HG03066 (cell line): ENCODE data around the gene CDC25B.

Experiments used
- ATAC-seq: cut with Tn5 transposase; IDR thresholded peaks from one replicate; pipeline ENCODE4 v1.9.1; 2021; ENCODE audit warnings: low read depth; ENCODE audit not compliant: unreplicated experiment

CDC25B gene

DNA sequence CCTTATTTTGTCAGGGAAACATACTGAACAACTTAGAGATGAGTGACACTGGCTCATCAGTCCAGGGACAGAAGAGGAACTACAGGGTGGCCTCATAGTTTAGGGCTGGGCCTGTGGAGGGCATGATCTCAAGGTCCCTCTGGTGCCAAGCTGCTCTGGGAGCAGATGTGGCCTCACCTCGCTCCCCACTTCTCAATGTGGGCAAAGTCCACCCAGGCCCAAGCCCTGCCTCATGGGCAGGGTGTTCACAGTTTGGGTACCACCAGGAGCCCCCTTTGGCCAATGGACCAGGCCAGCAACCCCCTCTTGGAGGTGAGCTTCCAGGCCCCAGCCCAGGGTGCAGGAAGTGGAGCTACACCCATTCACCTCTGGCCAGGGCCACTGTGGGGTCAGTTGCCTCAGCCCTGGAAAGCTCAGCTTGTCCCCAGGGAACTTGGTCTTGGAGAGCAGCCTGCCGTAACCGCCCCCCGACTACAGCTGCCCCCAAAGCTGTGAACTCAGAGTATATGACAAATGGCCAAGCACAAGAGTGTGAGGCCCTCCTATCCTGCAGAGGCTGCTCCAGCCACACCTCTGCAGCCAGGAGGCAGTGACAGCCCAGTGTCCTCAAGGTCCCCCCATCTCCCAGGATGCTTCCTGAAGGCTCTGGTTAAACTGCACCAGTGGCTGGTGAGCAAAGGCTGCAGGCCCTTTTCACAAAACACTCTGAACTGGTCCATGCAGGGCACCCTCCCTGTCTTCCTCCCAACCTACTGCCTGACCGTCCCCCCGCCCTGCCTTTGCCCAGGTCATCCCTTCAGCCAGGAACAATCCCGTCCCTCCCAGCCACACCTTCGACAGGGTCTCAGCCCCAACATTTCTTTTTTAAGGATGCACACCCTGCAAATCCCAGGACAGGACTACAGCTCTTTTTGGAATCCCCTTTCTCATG, 32.2 kb upstream of the CDC25B start:
- no peak for ATAC-seq

DNA sequence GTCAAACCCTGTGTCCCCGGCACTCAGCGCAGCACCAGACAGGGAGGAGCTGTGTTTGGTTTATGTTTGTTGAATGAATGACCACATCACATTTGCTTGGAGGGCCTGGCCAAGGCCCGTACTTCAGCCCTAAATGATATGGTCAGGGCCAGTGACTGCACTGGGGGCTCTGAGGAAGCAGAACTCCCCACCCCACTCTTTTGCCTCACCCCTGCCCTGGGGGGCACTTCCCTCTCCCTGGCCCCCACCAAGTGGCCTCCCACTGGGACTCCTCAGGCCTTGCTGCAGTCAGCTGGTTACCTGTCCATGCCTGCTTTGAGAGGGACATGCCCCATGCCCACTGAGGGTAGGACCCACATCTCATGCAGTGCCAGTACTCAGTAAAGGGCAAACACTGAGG, 31.5 kb upstream of the CDC25B start:
- no peak for ATAC-seq

DNA sequence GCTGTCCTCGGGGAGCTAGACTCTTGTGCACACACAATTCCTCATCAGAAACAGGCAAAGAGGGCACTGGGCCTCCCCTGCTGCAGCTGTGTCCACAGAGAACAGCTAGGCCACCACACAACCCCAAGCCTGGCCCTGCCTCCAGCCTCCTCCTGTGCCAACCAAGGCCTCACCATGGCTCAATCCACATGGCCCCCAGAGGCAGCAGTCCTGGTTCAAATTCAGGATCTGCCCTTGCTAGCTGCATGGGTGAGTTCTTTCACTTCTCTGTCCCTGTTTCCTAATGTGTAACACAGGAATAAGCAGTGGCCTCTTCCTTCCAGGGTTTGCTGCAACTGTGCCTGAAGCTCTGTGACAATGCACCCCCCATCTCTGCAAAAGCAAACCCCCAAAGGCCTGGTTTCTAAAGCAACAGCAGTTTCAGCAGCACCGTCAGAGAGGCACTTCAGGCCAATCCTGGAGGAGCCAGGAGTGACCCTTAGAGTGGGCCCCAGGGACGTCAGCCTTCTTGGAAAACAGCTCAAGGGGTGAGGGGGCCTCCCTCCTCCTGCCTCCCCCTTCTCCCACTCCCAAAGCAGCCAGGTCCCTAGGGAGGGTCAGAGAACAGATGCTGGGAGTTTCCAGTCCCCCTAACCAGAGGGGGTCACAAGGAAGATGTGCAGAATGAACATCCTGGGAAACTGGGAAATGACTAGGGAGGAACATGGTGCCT, 30.8 kb upstream of the CDC25B start:
- ATAC-seq = no peak

DNA sequence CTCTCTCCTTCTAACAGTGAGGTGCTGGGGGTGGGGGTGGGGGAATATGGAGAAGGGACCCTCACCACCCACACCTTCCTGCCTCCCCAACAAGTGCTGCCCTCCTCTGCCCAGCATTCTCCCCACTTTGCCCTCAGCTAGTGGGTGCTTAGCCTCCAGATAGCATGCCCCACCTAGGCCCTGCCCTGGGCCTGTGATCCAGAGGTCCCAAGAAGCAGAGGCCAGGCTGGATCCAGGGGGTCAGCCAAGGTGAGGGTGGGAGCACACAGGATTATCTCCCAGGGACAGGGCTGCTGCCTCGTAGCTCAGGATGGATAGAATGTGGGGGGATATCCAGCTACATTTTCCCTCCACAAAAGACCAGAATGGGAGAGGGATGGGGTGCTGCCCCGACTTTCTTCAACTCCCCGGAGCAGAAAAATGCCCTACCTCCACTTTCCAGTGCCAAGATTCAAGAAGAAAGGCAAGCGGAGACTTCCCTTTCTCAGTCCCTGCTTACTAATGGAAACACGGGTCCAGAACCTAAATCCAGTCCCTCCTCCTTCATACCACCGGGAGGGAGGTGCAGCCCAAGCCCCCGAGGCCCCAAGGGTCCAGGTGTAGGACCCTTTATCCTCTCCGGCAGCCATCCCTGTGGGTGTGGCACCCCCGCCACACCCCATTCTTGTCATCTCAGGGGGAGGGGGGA, 29.5 kb upstream of the CDC25B start:
- no peak for ATAC-seq

DNA sequence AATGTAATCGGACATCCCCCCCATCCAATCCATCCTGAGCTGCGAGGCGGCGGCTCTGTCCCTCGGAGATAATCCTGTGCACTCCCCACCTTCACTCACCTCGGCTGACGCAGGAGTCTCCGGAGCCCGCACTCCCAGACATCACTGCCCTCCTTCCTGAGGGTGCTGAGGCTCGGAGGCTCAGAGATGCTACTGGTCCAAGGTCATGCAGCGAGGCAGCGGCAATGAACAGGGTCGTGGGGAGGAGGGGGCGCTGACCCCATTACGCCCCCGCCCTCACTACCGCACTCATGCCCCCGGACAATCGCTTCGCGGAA, 29.0 kb upstream of the CDC25B start:
- no peak for ATAC-seq

DNA sequence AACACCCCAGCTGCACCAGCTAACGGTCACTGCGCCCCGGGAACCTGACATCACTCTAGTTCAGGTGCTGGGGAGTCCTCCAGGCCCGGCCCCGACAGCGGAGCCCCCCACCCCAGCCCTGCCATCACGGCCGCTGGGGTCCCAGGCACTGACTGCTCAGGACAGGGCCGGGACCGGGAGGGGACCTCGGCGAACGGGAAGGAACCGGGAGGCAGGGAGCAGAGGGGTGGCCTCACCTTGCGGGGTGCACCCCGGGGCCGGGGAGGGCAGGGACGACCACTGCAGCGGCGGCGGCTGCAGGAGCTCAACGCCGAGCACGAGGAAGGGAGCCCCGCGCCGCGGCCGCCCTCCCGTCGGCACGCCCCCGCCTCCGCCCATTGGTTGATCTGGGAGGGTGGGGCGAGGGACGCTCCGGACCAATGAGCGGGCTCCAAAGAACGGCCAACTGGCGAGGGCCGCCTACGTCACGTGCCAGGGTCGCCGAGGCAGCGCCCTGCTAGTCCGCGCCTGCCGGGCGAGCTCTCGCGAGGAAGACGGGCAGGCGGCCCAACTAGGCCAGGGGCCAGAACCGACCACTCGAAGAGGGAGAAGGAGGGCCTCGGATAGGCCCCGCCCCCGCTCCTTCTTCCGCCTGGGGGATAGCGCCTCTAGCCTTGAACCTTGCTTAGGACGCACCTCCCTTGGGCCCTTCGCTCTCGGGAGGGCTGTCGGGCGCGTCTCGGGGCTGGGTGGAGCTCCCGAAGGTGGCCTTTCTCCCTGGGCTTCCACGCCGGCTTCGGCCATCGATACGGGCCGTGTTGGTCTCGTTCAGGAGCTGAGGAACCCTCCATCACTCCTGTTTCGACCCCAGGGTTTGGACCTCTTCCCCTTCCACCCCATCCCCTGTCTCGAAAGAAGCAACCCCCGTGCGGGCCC, 28.4 kb upstream of the CDC25B start, which contains the start of gene ADISSP:
Gene ADISSP (minus strand): TSS at position 327 of the 915 bp plus-strand sequence. CDS start 7,653 bp downstream, outside the sequence.
- peak; percentile 87 for ATAC-seq

DNA sequence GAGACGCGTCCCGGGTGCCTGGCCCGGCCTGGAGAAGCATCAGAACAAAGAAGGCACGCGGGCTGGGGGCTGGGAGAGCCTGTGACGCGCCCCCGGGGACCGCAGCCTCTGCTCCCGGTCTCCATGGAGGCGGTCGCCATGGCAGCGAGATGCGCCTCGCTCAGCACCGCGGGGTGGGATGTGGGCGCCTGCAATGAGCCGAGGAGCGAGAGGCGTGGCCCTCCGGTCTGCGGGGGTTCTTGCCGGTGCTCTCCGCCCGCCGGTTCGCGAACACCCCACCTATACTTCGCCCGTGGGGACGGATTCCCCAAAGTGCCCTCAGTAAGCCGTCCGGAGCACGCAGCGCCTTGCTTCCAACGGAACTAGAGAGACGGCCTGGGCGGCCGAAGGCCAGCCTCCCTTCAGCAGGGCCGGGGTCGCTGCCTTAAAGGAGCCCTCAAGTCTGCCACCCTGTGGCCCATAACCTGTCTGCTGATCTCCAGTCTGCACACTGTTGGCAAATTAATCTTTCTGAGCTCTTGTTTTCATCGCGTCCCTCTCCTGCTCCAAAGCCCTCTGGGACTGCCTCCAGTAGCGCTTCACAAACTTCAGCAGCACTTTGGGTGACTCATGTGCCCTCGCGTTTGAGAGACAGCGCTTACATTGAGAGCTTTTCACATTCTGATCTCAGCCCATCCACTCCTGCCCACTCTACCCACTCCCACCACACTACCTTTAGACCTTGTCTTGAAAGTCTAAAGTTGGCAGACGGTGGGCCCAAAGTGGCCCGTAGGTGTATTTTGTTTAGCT, 27.6 kb upstream of the CDC25B start:
- peak; percentile 40 for ATAC-seq

DNA sequence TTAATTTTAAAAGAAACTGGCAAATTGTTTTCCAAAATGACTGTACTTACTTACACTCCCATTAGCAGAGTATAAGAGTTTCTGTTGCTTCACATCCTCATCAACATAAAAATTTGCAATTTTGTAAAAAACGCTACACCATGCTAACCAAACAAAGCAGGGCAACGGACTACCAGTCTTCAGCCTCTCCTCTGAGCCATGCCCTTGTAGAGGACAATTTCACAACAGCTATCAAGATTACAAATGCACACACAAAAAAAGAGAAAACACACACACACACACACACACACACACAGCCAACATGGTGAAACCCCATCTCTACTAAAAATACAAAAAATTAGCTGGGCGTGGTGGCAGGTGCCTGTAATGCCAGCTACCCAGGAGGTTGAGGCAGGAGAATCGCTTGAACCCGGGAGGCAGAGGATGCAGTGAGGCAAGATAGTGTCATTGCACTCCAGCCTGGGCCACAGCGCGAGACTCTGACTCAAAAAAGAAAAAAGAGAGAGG, 24.5 kb upstream of the CDC25B start:
- no peak for ATAC-seq

DNA sequence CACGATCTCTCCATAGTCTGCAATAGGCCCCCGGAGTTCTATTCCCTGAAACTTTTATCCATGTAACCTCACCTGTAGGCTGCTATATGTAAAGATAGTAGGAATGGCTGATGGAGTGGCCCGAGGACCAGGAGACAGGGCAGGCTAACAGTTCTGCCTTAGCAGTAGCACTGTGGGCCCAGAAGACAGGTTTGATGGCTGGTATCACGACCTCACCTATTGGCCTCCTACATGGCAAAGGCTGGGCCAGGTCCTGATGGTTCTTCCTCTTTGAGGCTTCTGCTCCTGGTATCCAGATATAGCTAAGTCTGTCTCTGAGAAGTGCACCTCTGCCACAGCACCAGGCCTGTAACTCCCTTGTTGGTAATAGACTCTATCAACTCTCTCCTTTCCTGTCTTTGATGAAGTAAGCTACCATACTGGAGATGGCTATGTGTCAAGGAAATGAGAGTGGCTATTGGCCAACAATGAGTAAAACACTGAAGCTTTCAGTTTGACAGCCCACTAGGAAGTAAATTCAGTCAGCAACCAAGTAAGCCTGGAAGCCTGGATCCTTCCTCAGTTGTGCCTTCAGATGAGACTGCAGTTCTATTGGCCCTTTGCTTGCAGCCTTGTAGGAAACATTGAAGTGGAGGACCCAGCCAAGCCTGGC, 20.5 kb upstream of the CDC25B start:
- no peak for ATAC-seq

DNA sequence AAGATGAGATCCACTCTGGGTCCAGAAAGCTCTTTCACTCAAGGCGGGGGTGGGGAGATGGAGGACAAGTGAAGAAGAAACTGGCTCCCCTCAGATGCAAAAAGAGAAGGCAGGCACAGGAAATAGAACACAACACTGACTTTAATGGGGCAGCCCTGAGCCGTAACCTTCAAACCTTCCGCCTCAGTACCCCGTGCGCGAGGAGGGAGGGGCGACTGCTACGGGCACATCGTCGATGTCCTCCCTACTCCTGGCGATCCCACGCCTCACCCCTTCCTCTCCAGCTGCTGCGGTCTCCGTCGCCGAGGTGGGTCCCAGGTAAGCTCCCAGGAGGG, 18.8 kb upstream of the CDC25B start:
- ATAC-seq = no peak

DNA sequence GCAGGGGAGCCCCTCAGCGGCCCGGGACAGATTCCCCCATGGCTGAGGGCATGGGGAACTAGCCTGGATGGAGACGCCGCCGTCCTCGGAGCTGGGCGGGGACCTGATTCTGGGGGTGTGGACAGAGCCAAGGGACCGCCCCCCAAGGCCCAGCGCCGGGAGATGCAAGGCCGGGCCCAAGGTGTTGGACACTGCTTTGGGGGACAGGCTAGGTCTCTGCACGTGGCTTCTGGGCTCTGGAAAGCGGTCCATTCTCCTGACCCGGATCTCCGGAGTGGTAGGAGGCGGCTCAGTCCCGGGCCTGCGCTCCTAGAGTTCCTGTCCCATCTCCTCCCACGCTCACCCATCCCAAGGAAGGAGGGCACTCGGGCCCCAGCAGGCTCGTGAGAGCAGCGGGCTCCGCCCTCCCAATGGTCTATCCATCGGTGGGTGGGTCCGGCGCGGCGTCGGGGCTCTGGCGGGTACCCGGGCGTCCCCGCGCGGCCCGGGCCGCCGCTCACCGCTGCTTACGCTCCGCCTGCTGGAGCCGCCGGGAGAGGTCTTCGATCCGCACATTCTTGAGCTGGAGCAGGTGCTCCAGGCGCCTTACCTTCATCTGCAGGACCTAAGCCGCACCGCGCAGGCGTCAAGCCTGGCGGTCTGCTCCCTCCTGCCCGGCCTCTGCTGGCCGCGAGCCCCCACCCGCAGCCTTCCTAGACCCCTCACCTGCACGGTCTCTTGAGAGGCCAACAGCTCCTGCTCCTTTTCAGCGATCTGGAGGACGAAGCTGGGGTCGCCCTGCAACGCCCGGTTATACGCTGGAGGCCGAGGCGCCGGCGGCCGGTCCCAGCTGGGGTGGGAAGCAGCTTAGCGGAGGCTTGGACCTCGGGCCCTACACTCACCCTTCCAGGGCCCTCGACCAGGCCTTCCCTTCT, 18.1 kb upstream of the CDC25B start:
- ATAC-seq = no peak

DNA sequence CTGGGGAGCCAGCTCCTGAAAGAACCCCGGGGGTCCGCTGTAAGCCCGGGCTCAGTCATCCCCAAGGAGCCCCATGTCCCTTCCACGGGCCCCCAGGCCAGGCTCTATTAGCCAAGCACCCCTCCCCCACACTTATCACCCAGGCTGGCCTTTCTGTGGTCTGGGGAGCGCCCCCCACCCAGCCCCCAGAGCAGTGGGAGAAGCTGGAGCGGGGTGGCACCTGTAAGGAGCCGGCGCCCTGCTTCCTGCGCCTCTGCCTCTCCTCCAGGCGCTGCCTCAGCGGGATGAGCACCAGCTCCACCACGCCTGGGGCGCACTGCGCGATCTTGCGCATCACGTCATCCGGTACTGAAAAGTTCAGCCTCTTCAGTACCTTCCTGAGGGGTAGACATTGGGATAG, 17.1 kb upstream of the CDC25B start:
- ATAC-seq = no peak

DNA sequence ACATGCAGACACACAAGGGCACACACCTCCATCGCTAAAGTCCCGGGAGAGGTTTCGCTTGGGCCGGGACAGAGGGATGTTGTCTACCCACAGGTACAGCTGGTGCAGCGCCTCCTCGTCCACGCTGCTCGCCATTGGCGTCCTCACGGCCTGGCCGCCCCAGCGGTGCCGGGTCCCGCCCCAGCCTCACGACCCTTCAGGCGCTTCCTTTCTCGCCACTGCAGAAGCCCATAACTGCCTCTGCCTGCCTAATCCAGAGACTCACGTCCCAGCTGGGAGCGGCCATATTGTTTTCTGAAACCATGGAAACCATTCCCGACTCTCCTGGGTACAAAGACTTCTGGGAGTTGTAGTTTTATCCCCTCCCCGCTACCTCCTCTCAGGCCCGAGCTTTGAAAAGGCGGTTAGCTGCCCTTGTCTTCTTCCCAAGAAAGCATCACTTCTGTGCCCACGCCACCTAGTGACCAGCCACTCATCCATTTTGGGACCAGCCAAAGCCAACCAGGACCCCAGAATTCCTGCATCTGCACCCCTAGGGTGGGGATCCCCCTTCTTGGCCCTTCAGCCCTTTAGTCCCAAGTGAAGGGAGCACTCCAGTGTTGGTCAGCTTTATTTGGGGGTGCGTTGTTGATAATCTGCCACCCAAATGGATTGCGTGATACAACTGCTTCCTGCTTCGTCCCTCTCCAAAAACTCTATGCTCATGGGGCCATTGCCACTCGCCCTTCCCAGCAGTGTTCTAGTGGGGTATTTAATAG, 14.8 kb upstream of the CDC25B start, which contains the start of gene SPEF1:
Gene SPEF1 (minus strand): TSS at position 296 of the 758 bp plus-strand sequence. CDS start 161 bp downstream, at position 135.
- ATAC-seq = peak; percentile 79

DNA sequence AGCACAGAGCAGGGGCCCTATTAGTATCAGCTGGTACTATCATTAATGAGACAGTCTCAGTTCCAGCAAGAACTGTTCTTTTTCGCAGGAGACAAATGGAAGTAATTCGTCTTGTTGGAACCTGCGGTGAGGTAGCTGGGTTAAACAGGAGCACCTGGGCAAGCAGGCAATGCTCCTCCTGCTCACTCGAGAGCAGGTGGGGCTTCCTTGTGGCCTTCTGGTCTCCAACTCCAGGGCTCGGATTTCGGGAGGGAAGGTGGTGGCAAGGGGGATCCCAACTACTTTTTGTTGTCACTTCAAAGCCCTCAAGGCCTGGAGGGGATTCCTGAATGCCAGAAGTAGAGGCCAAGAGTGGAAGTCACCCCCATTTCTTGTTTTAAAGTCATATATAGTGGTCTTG, 13.5 kb upstream of the CDC25B start:
- ATAC-seq = no peak

DNA sequence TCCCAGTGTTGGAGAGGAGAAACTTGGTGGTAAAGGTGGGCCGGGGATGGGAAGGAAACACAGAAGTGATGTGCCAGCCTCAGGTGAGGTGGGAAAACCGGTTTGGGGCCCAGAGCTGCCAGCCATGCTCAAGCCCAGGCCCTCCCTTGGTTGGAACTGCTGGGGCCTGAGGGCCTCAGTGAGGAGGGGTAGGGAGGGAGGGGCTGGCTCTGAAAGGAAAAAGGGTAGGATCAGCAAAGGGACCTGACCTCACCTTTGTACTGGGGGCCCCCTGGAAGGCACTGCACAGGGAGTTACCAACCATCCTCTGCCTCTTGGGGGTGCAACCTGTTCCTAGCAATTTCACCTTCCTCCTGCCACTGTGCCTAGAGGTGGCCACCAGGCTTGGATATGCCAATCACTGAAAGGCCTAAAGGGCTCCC, 13.0 kb upstream of the CDC25B start:
- no peak for ATAC-seq

DNA sequence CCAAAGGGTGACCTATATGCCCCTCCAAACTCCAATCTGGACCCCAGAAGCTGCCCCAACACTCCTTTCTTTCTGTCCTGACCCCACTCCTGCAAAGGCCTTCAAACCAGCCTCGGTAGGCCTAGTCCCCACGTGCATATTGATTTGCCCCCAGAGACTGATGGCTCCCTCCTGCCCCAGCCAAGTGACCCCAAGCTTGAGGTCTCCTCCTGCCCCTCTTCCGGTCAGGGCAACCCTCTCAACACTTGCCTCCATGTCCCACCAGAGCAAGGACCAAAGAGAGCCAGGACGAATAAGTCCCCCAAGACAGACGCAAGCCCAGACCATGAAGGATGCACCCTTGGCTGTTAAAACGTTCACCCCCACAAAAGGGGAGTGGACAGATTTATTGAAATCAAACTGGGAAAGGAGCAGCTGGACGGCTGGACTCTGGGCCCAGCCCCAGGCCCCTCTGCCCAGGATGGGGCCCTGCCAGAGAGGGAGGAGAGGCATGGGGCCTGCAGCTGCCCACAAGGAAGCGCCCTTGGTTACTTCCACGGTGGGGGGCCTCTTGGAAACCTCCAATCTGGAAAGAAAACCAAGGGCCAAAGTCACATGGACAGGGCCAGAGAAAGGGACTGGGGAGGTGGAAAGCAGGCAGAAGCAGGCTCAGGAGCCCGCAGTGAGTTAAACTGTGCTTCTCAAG, 12.5 kb upstream of the CDC25B start:
- no peak for ATAC-seq
